Glutamatergic neuron (in vitro differentiated cells): ENCODE data around the gene ELMO1. TPM values are rescaled to one million over a fixed set of nuclear protein-coding genes. Genes with fewer than 3 reads are reported as not detected.

ENCODE experiments used
- DNase-seq: peaks from one replicate; pipeline ENCODE4 v3.0.0; 2022
- H3K27ac Mint-ChIP-seq: one replicate; pipeline ENCODE4 v1.8.0; 2020; ENCODE audit warnings: mild to moderate bottlenecking, mixed read lengths, inconsistent platforms; ENCODE audit not compliant: unreplicated experiment
- H3K27me3 Mint-ChIP-seq: one replicate; pipeline ENCODE4 v1.8.0; 2020; ENCODE audit warnings: mild to moderate bottlenecking, moderate library complexity, mixed read lengths, inconsistent platforms; ENCODE audit not compliant: unreplicated experiment
- H3K36me3 Mint-ChIP-seq: one replicate; pipeline ENCODE4 v1.8.0; 2020; ENCODE audit warnings: mild to moderate bottlenecking, mixed read lengths, inconsistent platforms; ENCODE audit not compliant: unreplicated experiment
- H3K4me1 Mint-ChIP-seq: one replicate; pipeline ENCODE4 v1.8.0; 2020; ENCODE audit warnings: mild to moderate bottlenecking, low read depth, mixed read lengths, inconsistent platforms; ENCODE audit not compliant: unreplicated experiment
- H3K4me3 Mint-ChIP-seq: one replicate; pipeline ENCODE4 v1.8.0; 2020; ENCODE audit warnings: mild to moderate bottlenecking, mixed read lengths, inconsistent platforms; ENCODE audit not compliant: unreplicated experiment
- H3K9me3 Mint-ChIP-seq: one replicate; pipeline ENCODE4 v1.8.0; 2020; ENCODE audit warnings: mild to moderate bottlenecking, moderate library complexity, mixed read lengths, inconsistent platforms; ENCODE audit not compliant: unreplicated experiment
- total RNA-seq: library from RNA; stranded (reverse); fragmentation: NEBNext Ultra II Directional; extraction: Animal tissue kit (Norgen Biotek cat#: 25700); gene quantifications from one replicate; pipeline ENCODE4 v1.2.1, GENCODE V29; 2021; ENCODE audit not compliant: unreplicated experiment
- TF ChIP-seq, protein P1 (sequence below): fragments of 200-600 bp; sonication (generic); IDR thresholded peaks from one replicate; pipeline ENCODE4 v1.5.0; 2021; ENCODE audit not compliant: partially characterized antibody, unreplicated experiment

ELMO1 gene
- total RNA-seq, 1 donor from 2014 or later: 5.5 TPM

DNA sequence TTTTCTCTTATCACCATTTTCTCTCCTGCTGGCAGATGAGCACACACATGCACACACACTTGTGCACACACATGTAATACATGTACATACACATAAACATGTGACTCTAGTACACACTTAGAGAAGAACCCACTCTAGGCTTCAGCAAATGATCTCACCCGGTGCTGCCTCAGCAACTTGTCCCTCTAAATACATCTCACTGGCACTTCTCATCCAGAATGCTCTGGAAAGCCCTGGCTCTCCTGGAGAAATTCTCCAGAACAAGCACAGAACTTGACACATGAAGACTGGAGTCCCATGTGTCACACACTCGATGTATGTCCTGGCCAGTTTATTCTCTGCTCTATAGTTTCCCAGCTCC lies 254.9 kb downstream of the ELMO1 start:
- Mint-ChIP-seq H3K4me1 (no peaks in the 10 kb centered on the region), H3K27me3 (peaks cover 2% of the 10 kb centered on the region), H3K27ac (no peak overlapping the region), H3K4me3 (no peak overlapping the region), H3K36me3 (no peaks in the 10 kb centered on the region), H3K9me3 (no peaks in the 10 kb centered on the region)
- no peak for DNase-seq
- TF ChIP-seq, protein P1, sequence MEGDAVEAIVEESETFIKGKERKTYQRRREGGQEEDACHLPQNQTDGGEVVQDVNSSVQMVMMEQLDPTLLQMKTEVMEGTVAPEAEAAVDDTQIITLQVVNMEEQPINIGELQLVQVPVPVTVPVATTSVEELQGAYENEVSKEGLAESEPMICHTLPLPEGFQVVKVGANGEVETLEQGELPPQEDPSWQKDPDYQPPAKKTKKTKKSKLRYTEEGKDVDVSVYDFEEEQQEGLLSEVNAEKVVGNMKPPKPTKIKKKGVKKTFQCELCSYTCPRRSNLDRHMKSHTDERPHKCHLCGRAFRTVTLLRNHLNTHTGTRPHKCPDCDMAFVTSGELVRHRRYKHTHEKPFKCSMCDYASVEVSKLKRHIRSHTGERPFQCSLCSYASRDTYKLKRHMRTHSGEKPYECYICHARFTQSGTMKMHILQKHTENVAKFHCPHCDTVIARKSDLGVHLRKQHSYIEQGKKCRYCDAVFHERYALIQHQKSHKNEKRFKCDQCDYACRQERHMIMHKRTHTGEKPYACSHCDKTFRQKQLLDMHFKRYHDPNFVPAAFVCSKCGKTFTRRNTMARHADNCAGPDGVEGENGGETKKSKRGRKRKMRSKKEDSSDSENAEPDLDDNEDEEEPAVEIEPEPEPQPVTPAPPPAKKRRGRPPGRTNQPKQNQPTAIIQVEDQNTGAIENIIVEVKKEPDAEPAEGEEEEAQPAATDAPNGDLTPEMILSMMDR: no peak

DNA sequence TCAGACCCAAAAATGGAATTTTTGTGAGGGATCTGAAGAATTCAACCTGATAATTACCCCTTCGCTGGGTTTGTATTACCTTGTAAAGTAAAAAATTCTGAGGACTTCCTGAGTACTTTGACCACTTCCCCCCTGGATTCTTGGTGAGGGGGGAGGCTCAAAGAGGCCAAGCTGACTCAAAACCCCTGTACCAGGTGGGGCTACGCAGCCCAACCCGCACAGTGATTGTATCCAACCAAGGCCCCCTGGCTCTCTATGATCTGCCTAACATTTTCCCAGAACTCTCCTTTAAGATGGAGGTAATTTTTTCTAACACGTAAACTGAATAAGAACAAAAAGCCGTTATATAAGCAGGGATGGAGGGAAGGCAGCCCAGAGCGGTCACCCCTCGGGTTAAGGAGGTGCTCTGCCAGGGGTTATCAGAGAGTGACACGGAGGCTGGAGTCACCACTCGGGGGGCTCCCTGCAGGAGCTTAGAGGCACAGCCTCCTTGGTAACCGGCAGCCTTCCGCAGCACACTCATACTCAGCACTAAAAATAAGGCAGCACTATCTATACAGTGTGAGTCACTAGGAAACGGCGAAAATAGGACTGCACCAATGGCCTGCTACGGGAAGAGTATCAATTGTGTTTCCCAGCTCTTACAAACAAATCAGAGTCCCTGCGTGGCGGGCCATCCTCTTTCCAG lies 255.4 kb downstream of the ELMO1 start:
- Mint-ChIP-seq H3K36me3 (no peaks in the 10 kb centered on the region), H3K9me3 (no peaks in the 10 kb centered on the region), H3K27ac (no peak overlapping the region), H3K27me3 (peaks cover 2% of the 10 kb centered on the region), H3K4me1 (no peaks in the 10 kb centered on the region), H3K4me3 (no peak overlapping the region)
- TF ChIP-seq, protein P1: no peak
- no peak for DNase-seq

DNA sequence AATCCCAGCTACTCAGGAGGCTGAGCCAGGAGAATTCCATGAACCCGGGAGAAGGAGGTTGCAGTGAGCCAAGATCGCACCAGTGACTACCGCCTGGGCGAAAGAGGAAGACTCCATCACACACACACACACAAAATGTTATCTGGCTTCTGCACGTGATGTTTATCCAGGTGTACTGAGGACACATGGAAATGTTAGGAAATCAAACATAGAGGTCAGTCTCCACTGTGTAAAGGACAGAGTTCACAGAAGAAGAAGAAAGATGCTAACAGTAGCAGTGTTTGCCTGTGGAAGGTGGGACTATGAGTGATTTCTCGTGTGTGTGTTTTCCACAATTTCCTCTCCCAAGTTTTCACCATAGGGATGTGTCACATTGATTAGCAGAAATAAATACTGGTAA lies 256.9 kb downstream of the ELMO1 start:
- peaks cover 2% of the 10 kb centered on the region for H3K27me3 Mint-ChIP-seq
- TF ChIP-seq, protein P1: no peak
- no peak overlapping the region for H3K27ac Mint-ChIP-seq
- H3K36me3 Mint-ChIP-seq: no peaks in the 10 kb centered on the region
- no peaks in the 10 kb centered on the region for H3K4me1 Mint-ChIP-seq
- H3K4me3 Mint-ChIP-seq: no peak overlapping the region
- DNase-seq: no peak
- no peaks in the 10 kb centered on the region for H3K9me3 Mint-ChIP-seq

DNA sequence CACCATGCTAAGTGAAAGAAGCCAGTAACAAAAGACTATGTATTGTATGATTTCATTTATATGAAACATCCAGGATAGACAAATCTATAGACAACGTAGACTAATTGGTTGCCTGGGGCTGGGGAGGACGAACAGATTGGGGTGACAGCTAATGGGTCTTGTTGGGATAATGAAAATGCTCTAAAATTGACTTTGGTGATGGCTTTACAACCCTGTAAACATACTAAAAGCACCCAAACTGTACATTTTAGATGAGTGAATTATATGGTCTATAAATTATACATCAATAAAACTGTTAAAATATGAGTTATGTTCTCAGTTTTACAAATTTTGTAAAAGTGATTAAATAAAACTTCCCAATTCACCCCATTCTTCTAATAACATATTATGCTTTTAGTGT lies 261.5 kb downstream of the ELMO1 start:
- H3K9me3 Mint-ChIP-seq: no peaks in the 10 kb centered on the region
- H3K36me3 Mint-ChIP-seq: no peaks in the 10 kb centered on the region
- no peaks in the 10 kb centered on the region for H3K27me3 Mint-ChIP-seq
- TF ChIP-seq, protein P1: no peak
- DNase-seq: no peak
- H3K4me3 Mint-ChIP-seq: no peak overlapping the region
- no peaks in the 10 kb centered on the region for H3K4me1 Mint-ChIP-seq
- H3K27ac Mint-ChIP-seq: no peak overlapping the region

DNA sequence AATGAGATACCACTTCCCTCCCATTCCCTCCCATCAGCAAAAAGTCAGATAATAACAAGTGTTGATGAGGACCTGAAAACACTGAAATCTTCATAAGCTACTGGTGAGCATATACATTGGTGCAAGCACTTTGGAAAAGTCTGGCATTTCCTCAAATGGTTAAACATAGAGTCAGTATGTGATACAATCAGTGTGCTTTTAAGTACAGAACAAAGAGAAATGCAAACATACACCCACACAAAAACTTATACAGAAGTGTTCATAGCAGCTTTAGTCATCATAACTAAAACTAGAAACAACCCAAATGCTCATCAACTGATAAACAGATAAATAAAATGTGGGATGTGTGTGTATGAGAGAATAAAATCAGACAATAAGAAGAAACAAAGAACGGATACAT lies 261.9 kb downstream of the ELMO1 start:
- DNase-seq: no peak
- H3K27ac Mint-ChIP-seq: no peak overlapping the region
- no peaks in the 10 kb centered on the region for H3K9me3 Mint-ChIP-seq
- no peaks in the 10 kb centered on the region for H3K27me3 Mint-ChIP-seq
- no peak overlapping the region for H3K4me3 Mint-ChIP-seq
- TF ChIP-seq, protein P1: no peak
- H3K4me1 Mint-ChIP-seq: no peaks in the 10 kb centered on the region
- no peaks in the 10 kb centered on the region for H3K36me3 Mint-ChIP-seq
